HL-60 (cell line): Measurements from ENCODE around the gene KIR3DL1.

Experiments
- DNase-seq, 2 experiments: peaks; one replicate each; pipeline ENCODE4 v3.0.0-alpha.2; 2010 to 2020; ENCODE audit warnings: low read depth in 1 of 2, low spot score in 1 of 2
- H3K27ac ChIP-seq: fragments of 250-450 bp; sonication (Bioruptor Pico); replicated peaks from 2 replicates; pipeline ENCODE4 v1.5.1; 2020; ENCODE audit warnings: mild to moderate bottlenecking, moderate library complexity
- H3K27me3 ChIP-seq: fragments of 250-450 bp; sonication (Bioruptor Pico); 2 replicates; pipeline ENCODE4 v1.5.1; 2021; ENCODE audit warnings: mild to moderate bottlenecking, moderate library complexity; ENCODE audit not compliant: insufficient read depth, poor library complexity, severe bottlenecking
- H3K4me3 ChIP-seq: replicated peaks from 2 replicates; pipeline ENCODE4 v1.5.1; 2011; ENCODE audit warnings: mild to moderate bottlenecking, control low read depth, low read length; ENCODE audit not compliant: insufficient read depth
- GABPA ChIP-seq: IDR thresholded peaks from 2 replicates; pipeline ENCODE4 v1.6.1; 2012; ENCODE audit warnings: low read depth
- POLR2AphosphoS5 ChIP-seq: IDR thresholded peaks from 2 replicates; pipeline ENCODE4 v1.6.1; 2012; ENCODE audit warnings: low read depth
- SPI1 ChIP-seq: IDR thresholded peaks from 2 replicates; pipeline ENCODE4 v1.6.1; 2012; ENCODE audit warnings: low read depth, mild to moderate bottlenecking, borderline replicate concordance
- TF ChIP-seq, protein P1 (sequence below): IDR thresholded peaks from 2 replicates; pipeline ENCODE4 v1.6.1; 2012; ENCODE audit warnings: low read depth; ENCODE audit not compliant: insufficient replicate concordance
- TF ChIP-seq, protein P2 (sequence below): IDR thresholded peaks from one replicate; pipeline ENCODE4 v1.5.1; 2011; ENCODE audit warnings: low read length, control low read depth, inconsistent platforms; ENCODE audit not compliant: insufficient read depth

KIR3DL1 gene

DNA sequence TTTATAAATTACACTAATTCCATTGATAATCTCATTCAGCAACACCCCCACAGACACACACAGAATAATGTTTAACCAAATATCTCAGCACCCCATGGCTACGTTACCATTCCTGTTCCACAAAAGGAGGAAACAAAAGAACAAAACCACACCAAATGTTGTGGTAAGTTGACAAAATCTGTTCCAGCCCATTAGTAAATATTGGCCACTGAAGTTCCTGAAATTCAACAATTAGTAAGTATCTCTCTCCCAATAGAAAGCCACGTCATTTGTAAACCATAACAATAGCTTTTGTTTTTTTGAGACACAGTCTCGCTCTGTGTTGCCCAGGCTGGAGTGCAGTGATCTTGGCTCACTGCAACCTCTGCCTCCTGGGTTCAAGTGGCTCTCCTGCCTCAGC is 55.4 kb downstream of the KIR3DL1 start:
- TF ChIP-seq SPI1 = no peak
- peak in 1 of 2 experiments; percentile 32 for DNase-seq
- no peak overlapping the region for H3K27ac ChIP-seq
- no peak overlapping the region for H3K4me3 ChIP-seq
- no peaks in the 10 kb centered on the region for H3K27me3 ChIP-seq

DNA sequence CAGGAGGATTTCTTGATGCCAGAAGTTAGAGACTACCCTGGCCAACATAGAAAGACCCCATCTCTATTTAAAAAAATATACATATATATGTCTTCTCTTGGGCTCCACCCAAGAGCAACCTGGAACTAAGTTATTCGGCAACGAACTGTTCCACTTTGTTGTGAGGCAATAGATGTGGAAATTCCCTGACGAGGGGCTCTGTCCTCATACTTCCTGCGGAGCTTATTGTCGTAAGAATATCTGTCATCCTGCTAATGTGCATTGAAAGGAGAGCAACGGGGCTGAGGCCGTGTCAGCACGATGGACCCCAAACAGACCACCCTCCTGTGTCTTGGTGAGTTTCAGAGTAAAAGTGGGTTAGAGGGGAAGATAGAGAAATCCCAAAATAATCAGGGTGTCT is 57.7 kb downstream of the KIR3DL1 start, which contains the start of gene FCAR:
Gene FCAR, plus strand, starts transcription at position 246 of the 400 bp plus-strand sequence. Its CDS starts 55 bp downstream, at position 301.
- Histone ChIP-seq H3K27me3 (no peaks in the 10 kb centered on the region), H3K27ac (peak within 1 kb of the TSS; percentile 84), H3K4me3 (peak within 1 kb of the TSS; percentile 48)
- no peak for TF ChIP-seq SPI1
- TF ChIP-seq POLR2AphosphoS5 = peak; percentile 89
- peak; percentile 60 to 92 for DNase-seq

DNA sequence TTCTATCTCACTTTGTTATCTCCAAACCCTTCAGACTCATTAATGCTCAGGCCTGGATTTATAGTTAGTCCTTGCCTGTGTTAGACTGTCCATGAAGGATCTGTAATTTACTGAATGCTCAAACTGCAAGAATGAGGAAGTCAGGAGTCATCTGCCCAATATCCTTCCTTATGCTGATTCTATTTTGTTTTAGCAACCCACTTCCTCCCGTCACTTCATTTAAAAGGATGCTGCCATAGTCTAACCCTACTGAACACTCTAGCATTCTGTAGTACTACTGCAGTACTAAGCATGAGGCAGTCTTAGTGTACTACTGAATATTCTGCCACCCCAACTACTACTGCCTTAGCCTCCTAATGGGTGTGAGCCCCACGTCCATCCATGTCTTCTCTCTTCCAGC is 59.2 kb downstream of the KIR3DL1 start:
- Histone ChIP-seq H3K4me3 (peak overlapping the region; percentile 48), H3K27me3 (no peaks in the 10 kb centered on the region), H3K27ac (peak overlapping the region; percentile 84)
- peak; percentile 42 to 65 for DNase-seq
- TF ChIP-seq GABPA (no peak), SPI1 (peak; percentile 100)

DNA sequence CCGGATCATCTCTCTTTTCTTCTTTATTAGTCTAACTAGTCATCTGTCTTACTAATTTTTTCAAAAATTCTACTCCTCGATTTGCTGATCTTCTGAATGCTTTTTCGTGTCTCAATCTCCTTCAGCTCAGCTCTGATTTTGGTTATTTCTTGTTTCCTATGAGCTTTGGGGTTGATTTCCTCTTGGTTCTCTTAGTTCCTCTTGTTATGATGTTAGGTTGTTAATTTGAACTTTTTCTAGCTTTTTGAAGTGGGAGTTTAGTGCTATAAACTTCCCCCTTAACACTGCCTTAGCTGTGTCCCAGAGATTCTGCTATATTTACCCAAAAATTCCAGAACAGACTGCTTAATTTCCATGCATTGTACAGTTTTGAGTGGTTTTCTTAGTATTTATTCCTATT is 61.2 kb downstream of the KIR3DL1 start:
- DNase-seq = no peak
- Histone ChIP-seq H3K27me3 (no peaks in the 10 kb centered on the region), H3K27ac (no peak overlapping the region; the same call in 1 of the 2 replicates)

More for the DNA sequence above, 61.2 kb downstream of the KIR3DL1 start:
- TF ChIP-seq GABPA (no peak), SPI1 (no peak), POLR2AphosphoS5 (no peak)
- TF ChIP-seq, protein P1, sequence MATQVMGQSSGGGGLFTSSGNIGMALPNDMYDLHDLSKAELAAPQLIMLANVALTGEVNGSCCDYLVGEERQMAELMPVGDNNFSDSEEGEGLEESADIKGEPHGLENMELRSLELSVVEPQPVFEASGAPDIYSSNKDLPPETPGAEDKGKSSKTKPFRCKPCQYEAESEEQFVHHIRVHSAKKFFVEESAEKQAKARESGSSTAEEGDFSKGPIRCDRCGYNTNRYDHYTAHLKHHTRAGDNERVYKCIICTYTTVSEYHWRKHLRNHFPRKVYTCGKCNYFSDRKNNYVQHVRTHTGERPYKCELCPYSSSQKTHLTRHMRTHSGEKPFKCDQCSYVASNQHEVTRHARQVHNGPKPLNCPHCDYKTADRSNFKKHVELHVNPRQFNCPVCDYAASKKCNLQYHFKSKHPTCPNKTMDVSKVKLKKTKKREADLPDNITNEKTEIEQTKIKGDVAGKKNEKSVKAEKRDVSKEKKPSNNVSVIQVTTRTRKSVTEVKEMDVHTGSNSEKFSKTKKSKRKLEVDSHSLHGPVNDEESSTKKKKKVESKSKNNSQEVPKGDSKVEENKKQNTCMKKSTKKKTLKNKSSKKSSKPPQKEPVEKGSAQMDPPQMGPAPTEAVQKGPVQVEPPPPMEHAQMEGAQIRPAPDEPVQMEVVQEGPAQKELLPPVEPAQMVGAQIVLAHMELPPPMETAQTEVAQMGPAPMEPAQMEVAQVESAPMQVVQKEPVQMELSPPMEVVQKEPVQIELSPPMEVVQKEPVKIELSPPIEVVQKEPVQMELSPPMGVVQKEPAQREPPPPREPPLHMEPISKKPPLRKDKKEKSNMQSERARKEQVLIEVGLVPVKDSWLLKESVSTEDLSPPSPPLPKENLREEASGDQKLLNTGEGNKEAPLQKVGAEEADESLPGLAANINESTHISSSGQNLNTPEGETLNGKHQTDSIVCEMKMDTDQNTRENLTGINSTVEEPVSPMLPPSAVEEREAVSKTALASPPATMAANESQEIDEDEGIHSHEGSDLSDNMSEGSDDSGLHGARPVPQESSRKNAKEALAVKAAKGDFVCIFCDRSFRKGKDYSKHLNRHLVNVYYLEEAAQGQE = no peak
- TF ChIP-seq, protein P2, sequence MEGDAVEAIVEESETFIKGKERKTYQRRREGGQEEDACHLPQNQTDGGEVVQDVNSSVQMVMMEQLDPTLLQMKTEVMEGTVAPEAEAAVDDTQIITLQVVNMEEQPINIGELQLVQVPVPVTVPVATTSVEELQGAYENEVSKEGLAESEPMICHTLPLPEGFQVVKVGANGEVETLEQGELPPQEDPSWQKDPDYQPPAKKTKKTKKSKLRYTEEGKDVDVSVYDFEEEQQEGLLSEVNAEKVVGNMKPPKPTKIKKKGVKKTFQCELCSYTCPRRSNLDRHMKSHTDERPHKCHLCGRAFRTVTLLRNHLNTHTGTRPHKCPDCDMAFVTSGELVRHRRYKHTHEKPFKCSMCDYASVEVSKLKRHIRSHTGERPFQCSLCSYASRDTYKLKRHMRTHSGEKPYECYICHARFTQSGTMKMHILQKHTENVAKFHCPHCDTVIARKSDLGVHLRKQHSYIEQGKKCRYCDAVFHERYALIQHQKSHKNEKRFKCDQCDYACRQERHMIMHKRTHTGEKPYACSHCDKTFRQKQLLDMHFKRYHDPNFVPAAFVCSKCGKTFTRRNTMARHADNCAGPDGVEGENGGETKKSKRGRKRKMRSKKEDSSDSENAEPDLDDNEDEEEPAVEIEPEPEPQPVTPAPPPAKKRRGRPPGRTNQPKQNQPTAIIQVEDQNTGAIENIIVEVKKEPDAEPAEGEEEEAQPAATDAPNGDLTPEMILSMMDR = no peak
- peak overlapping the region; percentile 48 for H3K4me3 ChIP-seq
